A673 (cell line): ENCODE data around the gene TPI1.

ENCODE experiments used
- CTCF ChIP-seq: fragments of 300-800, 200-600 bp; sonication (generic); conservative IDR thresholded peaks from 2 replicates; pipeline ENCODE4 v1.5.1; 2017; ENCODE audit warnings: low read depth, mild to moderate bottlenecking, antibody characterized with exemption, low read length, moderate library complexity, mixed read lengths
- EZH2 ChIP-seq: fragments of 200-600 bp; sonication (generic); IDR thresholded peaks from 2 replicates; pipeline ENCODE4 v1.6.1; 2017; ENCODE audit warnings: borderline replicate concordance, low read depth, mild to moderate bottlenecking, mixed read lengths, antibody characterized with exemption, low read length; ENCODE audit not compliant: poor library complexity, severe bottlenecking

GRCh38 chr12:6824901-6825381, 42.4 kb upstream of the TPI1 start:
- TF ChIP-seq CTCF (no peak), EZH2 (no peak)
